Fibroblast of upper back skin (primary cell): ENCODE data around the gene PPHLN1.
A peak's percentile ranks its signal among the peaks of the same experiment; 100 is the strongest.
"Not testable (repeated sequence)": the region's sequence is repeated elsewhere in the genome, so short reads cannot be mapped to it uniquely, and the experiment has no call there.

Experiments used
- DNase-seq: peaks from one replicate; pipeline ENCODE4 v3.0.0-alpha.2; 2013

The PPHLN1 gene

DNA sequence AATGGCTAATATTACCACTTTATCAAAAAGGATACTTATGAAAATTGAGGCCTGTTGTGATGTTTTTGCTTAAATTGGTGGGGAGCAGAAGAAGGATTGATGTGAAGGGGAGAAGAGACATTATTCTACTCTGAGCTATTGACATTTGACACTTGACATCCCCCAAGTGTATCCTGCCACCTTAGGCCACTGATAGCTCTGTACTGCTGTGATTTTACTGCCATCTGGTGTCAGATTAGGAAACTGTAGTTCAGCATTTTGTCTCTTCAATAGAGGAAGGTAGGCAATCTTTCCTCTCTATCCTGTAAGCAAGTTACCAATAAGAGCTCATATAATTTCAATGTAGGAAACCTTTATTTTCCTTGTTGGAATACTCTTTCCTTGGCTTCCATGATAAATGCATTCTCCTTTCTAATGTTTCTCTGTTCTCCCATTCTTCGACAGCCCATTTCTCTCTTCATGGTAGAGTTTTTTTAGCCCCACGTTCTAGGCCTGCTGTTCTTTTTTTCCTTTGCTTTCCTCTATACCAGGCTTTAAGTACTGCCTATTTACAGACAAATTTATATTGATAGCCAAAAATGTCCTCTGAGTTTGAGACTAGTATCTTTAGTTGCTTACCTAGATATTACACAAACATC lies 46.3 kb downstream of the PPHLN1 start:
- DNase-seq: peak; percentile 33

DNA sequence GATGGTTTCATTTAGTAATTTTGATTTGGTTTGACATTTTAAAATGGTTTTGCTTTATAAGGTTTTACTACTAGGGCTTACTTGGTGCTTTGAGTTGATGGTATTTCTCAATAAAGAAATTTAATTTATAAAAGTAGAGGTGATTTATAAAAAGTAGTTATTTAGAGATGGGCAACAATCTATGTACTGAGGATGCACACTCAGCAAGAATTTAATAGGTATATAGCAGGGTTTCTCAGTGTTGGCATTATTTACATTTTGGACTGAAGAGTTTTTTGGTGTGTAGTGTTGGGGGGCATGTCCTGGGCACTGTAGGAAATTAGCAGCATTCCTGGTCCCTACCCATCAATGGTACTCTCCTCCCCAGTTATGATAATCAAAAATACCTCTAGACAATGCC lies 47.7 kb downstream of the PPHLN1 start:
- DNase-seq: no peak

DNA sequence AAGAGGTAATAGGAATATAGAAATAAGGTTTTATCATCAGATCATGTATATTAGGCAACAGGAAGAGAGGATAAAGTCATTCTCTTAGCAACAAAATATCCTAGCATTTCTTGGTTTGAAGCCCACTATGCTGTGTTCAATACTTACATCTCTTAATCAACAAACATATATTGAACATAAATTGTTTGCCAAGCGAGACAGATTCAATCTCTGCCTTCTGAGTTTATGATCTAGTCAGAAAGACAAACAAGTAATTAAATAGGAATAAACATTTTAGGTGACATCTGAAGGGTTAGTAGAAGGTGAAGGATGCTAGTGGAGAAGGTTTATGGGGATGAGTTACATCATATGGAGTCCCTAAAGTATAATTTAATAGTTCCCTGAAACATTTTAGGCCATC lies 54.8 kb downstream of the PPHLN1 start:
- DNase-seq: no peak

DNA sequence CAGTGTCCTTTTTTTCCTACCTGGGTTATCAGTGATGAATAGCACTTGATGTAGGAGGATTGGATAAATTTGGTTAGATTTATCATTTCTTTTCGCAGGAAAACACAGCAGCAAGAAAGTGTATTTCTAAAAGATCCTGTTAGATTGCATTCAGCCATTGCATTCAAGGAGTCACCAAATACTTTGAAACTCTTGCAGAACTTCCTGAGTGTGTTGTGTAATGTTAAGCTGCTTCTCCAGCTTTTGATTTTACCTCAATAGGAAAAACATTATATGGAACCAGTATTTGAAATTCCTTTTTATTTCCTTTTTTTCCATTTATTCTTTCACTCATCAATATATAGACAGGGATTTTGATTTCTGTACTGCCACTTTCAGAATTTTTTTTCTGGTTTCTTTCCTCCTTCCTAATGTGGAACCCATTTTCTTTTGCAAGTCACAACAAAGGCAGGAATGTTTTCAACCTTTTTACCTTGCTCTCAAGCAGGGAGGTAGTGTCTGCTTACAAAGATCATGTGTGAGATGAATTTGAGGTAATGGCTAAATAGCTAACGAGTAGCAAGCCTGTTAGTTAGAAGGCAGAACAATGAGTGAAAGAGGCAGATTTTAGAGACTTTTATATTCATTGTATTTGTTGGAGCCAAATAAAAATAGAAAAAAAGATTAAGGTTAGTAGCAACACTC lies 56.2 kb downstream of the PPHLN1 start:
- DNase-seq: peak; percentile 16

GRCh38 chr12:42385326-42385841 lies 59.4 kb downstream of the PPHLN1 start:
- no peak for DNase-seq

- no peak for DNase-seq
Measured at GRCh38 chr12:42386308-42386707, 60.3 kb downstream of the PPHLN1 start.

GRCh38 chr12:42388086-42388485 lies 62.1 kb downstream of the PPHLN1 start:
- DNase-seq: not testable (repeated sequence)

DNA sequence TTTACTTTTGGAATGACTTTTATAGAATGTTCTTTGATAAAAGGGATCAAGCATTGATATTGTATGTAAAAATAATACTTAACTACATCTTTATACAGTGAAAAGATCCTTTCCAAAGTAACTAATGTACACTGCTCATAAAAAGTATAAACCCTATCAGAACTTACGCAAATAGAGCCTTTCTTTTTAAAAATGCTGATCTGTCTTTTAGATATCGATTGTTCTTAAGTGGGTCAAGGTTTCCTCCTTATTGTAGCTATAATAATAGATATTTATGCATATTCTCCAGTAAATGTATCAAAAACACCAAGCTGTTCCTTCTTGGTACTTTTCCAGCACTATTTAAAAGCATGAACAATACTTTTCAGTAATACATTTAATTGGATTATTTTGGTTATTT lies 68.5 kb downstream of the PPHLN1 start:
- DNase-seq: no peak

GRCh38 chr12:42396473-42397259 lies 70.7 kb downstream of the PPHLN1 start:
- DNase-seq: no peak

- DNase-seq: no peak
Measured at GRCh38 chr12:42402821-42403411, 76.9 kb downstream of the PPHLN1 start.

GRCh38 chr12:42407306-42407705 lies 81.3 kb downstream of the PPHLN1 start:
- peak; percentile 7 for DNase-seq

DNA sequence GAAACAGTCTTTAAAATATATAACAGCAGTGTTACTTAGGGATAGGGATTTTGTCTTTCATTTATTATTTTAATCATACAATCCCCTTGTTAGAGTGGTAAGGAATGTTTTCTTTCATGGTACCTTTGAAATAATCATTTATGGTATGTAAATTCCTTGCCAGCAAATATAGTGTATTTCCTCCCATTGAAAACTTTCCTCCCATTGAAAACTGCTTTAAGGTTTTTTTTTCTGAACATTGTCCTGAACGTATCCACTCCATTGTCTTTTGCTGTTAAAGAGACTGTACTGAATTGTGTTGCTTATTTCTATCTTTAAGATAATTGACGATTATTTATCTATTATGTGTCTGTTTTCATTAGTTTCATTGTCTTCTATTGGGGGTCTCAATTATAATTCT lies 83.5 kb downstream of the PPHLN1 start:
- no peak for DNase-seq

DNA sequence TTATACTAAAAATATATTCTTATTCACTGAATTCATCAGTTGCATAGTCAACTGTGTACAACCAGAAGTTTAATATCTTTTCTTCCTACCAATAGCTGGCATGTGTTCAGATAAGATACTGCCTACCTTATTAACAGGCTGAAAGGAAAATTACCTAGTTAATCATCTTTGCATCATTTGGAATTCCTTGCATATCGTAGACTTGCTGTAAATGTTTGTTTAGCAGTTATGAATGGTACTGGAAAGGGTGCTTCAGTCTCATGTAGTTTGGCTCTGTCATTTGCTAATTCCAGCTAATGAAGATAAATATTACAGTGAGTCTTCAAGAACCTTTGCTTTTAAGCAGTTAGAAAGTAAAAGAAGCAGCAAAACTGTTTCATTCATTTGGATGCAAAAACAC lies 84.4 kb downstream of the PPHLN1 start:
- DNase-seq: no peak

GRCh38 chr12:42420395-42420794 lies 94.4 kb downstream of the PPHLN1 start:
- DNase-seq: no peak

DNA sequence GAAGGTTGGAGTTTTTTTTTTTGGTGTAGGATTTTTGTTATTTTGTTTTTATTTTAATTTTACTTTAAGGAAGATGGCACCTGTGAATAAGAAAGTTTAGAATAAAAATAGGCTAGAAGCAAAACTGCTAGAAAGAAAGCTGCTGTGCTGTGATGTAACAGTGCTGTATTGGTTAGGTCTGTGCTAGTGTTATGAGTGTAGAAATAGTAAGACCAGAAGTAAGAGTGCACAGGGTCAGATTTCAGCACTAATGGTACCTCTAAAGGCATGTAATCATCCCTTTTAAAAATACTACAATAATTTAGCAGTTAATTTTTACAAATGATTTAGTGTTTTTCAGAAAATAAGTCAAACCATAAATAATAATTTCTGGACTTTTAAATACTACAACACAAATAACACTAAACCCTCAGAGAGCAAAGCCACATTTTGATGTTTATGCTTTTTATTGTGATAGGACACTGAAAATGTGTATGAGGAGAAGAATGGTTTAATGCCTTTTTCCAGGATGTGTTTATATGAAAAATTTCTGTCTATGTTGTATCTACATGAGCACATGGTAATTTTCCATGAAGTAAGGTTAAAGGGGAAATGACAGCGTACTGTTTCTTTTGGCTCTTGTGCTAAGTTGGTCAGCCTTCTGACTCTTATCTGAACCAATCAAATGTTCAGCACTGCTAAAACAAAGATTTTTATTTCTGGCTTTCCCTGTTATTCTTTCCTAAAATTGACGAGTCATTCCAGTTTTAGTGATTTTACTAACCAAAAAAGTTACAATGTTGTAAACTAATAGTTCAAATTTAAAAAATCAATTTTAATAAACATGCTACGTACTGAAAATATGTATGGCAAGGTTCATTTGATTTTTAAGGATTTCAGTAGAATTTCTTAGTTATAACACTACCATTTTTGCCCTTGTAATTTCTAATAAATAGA lies 96.1 kb downstream of the PPHLN1 start:
- DNase-seq: peak; percentile 54

GRCh38 chr12:42422785-42423184 lies 96.8 kb downstream of the PPHLN1 start:
- DNase-seq: no peak

GRCh38 chr12:42426746-42427145 lies 100.8 kb downstream of the PPHLN1 start:
- peak; percentile 52 for DNase-seq

DNA sequence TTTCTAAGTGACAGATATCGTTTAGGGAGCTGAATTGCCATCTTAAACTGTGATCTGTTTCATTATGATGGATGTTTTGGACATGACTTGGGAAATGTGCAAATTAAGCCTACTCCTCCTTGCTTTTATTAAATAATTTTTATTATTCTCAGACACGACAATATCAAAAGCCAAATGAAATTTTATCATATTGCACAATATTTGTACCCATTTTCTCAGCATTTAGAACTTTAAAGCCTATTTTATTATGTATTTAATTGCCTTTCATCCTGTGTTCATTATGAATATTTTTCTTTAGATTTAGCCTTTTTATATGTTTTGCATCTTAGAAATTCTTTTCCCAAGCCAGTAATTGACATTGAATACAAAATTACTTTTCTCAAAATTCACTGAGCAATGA lies 102.9 kb downstream of the PPHLN1 start:
- DNase-seq: no peak

GRCh38 chr12:42432517-42433140 lies 106.7 kb downstream of the PPHLN1 start:
- DNase-seq: no peak

GRCh38 chr12:42440608-42441007 lies 114.6 kb downstream of the PPHLN1 start:
- no peak for DNase-seq

DNA sequence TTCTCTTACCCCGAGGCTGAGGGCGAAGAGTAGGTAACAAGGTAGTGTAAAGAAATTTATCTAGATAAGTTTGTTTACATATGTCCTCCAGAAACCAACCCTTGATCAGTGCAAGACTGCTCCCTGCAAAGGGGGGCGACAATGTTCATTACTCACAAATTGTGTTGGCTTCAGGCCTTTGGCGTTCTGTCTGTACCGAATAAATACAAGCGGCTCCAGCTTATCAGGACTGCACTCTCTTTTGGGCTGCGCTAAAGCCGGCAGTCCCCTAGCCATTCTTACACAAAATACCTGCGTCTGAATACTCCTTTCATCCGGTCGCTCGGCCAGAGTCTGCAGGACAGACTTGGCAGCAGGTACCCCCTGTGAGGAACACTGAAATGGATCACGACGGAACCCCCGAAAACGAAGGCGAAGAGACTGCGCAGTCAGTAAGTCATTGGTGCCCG lies 116.4 kb downstream of the PPHLN1 start:
- no peak for DNase-seq

- DNase-seq: no peak
Measured at GRCh38 chr12:42442888-42443287, 116.9 kb downstream of the PPHLN1 start.
